Naive thymus-derived CD8-positive, alpha-beta T cell (primary cell): ENCODE measurements around the gene PRKG1. TPM values are rescaled to one million over a fixed set of nuclear protein-coding genes. Genes with fewer than 3 reads are reported as not detected.

Source experiments
- ATAC-seq, 2 donors: fragments of 150-1000 bp; cut with Tn5 transposase in 1 of 2; sonication (Bioruptor Pico), chemical (Tn5 transposase) in 1 of 2; 1 replicate in 1 of 2; 2 replicates in 1 of 2; pipeline ENCODE4 v1.10.0; 2021; ENCODE audit warnings: mild to moderate bottlenecking in 2 of 2, moderate library complexity in 2 of 2
- POLR2A ChIA-PET: fragments of 350-600 bp; sonication (Branson Sonifier 250); formaldehyde crosslinking; loops from one replicate; lab custom pipeline; 2021; ENCODE audit warnings: antibody characterized with exemption; lab: Charles Lee
- DNase-seq, 10 donors: peaks; one replicate each; pipeline versions ENCODE4 v3.0.0 to v3.0.0-alpha.2; 2020 to 2022
- H3K27ac Mint-ChIP-seq, 10 donors: one replicate each; pipeline ENCODE4 v1.8.0; 2020 to 2022; ENCODE audit warnings: mild to moderate bottlenecking in 10 of 10, mixed read lengths in 10 of 10, moderate library complexity in 4 of 10, inconsistent platforms in 1 of 10
- H3K27me3 Mint-ChIP-seq, 5 donors: one replicate each; pipeline ENCODE4 v1.8.0; 2021 to 2022; ENCODE audit warnings: mixed read lengths in 5 of 5
- H3K36me3 Mint-ChIP-seq, 3 donors: one replicate each; pipeline ENCODE4 v1.8.0; 2020 to 2022; ENCODE audit warnings: mixed read lengths in 3 of 3, mild to moderate bottlenecking in 2 of 3, inconsistent platforms in 1 of 3
- H3K4me1 Mint-ChIP-seq, 4 donors: one replicate each; pipeline ENCODE4 v1.8.0; 2021 to 2022; ENCODE audit warnings: mixed read lengths in 4 of 4
- H3K4me3 Mint-ChIP-seq, 10 donors: one replicate each; pipeline ENCODE4 v1.8.0; 2020 to 2022; ENCODE audit warnings: mild to moderate bottlenecking in 10 of 10, mixed read lengths in 10 of 10, moderate library complexity in 6 of 10, inconsistent platforms in 1 of 10
- H3K9me3 Mint-ChIP-seq, 9 donors: one replicate each; pipeline ENCODE4 v1.8.0; 2020 to 2022; ENCODE audit warnings: mixed read lengths in 9 of 9, mild to moderate bottlenecking in 3 of 9, inconsistent platforms in 1 of 9, moderate library complexity in 1 of 9
- polyA plus RNA-seq, 3 donors: library from polyadenylated mRNA; unstranded; fragments of 300-500 nt; fragmentation: Illumina TruSeq; gene quantifications; one replicate each; pipeline ENCODE4 v1.2.3, GENCODE V29; 2021
- total RNA-seq, 8 experiments: library from RNA in 2 of 8; stranded (reverse) in 2 of 8; gene quantifications; one replicate each; pipeline ENCODE4 v1.2.3 and lab custom pipeline; 2021 to 2026

PRKG1 gene
- total and polyA plus RNA-seq, 5 experiments from 2014 or later = not detected

GRCh38 chr10:51767103-51767763 is 692.9 kb downstream of the PRKG1 start:
- H3K36me3 Mint-ChIP-seq = peaks cover 0 to 12% (median 2%) of the 10 kb centered on the region in 3 donors
- DNase-seq (no peak), ATAC-seq (no peak)
- no peak overlapping the region for H3K27ac Mint-ChIP-seq
- no peaks in the 10 kb centered on the region for H3K4me1 Mint-ChIP-seq
- H3K9me3 Mint-ChIP-seq = peaks cover 0 to 18% (median 13%) of the 10 kb centered on the region in 9 donors
- H3K27me3 Mint-ChIP-seq = peaks cover 3 to 17% (median 4%) of the 10 kb centered on the region in 5 donors
- POLR2A ChIA-PET = no interaction called here
- H3K4me3 Mint-ChIP-seq = no peak overlapping the region

DNA sequence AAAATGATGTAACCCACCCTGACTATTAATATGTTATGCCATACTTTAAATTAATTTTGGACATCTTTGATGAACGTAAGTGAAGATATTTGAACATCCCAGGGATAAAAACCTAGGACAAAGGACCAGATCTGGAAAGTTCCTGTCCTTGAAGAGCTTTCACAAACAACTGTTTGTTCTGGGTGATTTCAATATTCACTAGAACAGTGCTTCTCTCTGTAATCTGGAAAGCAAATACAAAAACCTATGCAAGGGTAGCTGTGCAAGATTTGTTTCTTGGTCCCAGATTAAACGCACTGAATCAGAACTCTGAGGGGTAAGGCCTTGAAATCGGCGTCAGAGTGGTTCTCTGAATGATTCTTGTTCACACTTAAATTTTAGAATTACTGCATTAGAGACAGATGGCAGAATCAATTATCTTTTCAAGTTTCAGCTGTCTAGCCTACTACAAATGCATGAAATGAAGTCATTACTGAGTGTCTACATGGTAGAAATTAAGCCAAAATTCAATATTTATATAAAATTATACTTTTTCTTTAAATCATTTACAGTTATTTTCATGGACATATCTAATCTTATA is 694.7 kb downstream of the PRKG1 start:
- Mint-ChIP-seq H3K27ac (no peak overlapping the region), H3K9me3 (peaks cover 0 to 18% (median 13%) of the 10 kb centered on the region in 9 donors), H3K4me3 (no peak overlapping the region), H3K4me1 (no peaks in the 10 kb centered on the region), H3K27me3 (peaks cover 3 to 17% (median 4%) of the 10 kb centered on the region in 5 donors), H3K36me3 (peaks cover 0 to 12% (median 2%) of the 10 kb centered on the region in 3 donors)
- DNase-seq (no peak), ATAC-seq (no peak)
- POLR2A ChIA-PET = no interaction called here

DNA sequence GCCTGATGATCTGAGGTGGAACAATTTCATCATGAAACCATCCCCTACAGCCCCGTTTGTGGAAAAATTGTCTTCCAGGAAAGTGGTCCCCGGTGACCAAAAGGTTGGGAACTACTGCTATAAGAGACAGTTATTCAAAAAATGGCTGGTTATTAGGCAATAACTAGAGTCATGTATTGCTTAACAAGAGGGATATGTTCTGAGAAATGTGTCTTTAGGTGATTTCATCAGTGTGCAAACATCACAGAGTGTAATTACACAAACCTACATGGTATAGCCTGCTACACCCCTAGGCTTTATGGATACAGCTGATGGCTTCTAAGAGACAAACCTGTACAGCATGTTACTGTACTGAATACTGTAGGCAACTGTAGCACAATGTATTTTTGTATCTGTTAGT is 696.4 kb downstream of the PRKG1 start:
- DNase-seq (no peak), ATAC-seq (no peak)
- peaks cover 3 to 17% (median 4%) of the 10 kb centered on the region in 5 donors for H3K27me3 Mint-ChIP-seq
- H3K4me1 Mint-ChIP-seq = no peaks in the 10 kb centered on the region
- H3K4me3 Mint-ChIP-seq = no peak overlapping the region
- peaks cover 0 to 12% (median 2%) of the 10 kb centered on the region in 3 donors for H3K36me3 Mint-ChIP-seq
- POLR2A ChIA-PET = no interaction called here
- peaks cover 0 to 18% (median 13%) of the 10 kb centered on the region in 9 donors for H3K9me3 Mint-ChIP-seq
- H3K27ac Mint-ChIP-seq = no peak overlapping the region

- Mint-ChIP-seq H3K4me1 (no peaks in the 10 kb centered on the region), H3K27me3 (peaks cover 0 to 3% (median 1%) of the 10 kb centered on the region in 5 donors), H3K36me3 (no peaks in the 10 kb centered on the region), H3K9me3 (peaks cover 0 to 2% (median 0%) of the 10 kb centered on the region in 9 donors), H3K4me3 (no peak overlapping the region), H3K27ac (no peak overlapping the region)
- POLR2A ChIA-PET = no interaction called here
- no peak for DNase-seq
- no peak for ATAC-seq
Observed at GRCh38 chr10:51772387-51772786, 698.1 kb downstream of the PRKG1 start.

DNA sequence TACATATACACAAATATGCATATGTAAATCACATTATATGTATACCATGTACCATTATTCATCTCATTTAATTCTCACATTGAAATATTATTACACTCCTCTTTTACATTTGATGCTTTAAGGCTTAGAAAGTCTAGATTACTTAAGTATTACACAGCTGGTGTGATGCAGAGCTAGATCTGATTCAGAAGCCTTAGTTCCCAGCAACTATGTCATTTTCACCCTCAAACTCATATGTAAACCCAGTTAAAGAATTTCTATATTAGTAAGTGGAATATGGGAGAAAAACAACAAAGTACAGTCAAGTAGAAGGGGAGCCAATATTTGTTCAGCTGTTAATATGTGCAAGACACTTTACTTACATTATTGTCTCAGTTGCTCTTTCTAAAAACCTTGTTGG is 699.4 kb downstream of the PRKG1 start:
- H3K4me1 Mint-ChIP-seq = no peaks in the 10 kb centered on the region
- DNase-seq (no peak), ATAC-seq (no peak)
- no peak overlapping the region for H3K27ac Mint-ChIP-seq
- POLR2A ChIA-PET = no interaction called here
- no peaks in the 10 kb centered on the region for H3K36me3 Mint-ChIP-seq
- no peaks in the 10 kb centered on the region for H3K9me3 Mint-ChIP-seq
- no peak overlapping the region for H3K4me3 Mint-ChIP-seq
- H3K27me3 Mint-ChIP-seq = peaks cover 0 to 1% (median 0%) of the 10 kb centered on the region in 5 donors

DNA sequence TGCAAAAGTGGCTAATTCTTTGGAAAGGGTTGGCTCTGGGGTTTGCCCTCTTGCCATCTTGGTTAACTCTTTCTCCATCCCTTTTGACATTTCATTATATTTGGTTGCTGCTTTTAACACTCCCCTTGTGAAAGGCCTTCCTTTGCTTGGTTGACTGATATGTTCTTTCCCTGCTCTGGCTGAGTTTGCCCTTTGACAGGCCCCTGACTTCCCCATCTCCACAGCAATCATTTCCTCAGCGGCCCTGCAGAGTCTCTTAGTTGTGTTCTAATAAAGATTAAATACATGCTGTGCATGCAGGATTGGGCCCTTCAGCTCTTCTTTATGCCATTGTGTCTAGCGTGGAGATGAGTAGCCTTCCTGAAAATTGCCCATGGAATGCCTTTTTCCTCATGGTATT is 709.7 kb downstream of the PRKG1 start:
- no peaks in the 10 kb centered on the region for H3K36me3 Mint-ChIP-seq
- H3K9me3 Mint-ChIP-seq = no peaks in the 10 kb centered on the region
- no peak overlapping the region for H3K27ac Mint-ChIP-seq
- H3K4me1 Mint-ChIP-seq = no peaks in the 10 kb centered on the region
- DNase-seq = no peak
- no peak overlapping the region for H3K4me3 Mint-ChIP-seq
- peaks cover 0 to 1% (median 0%) of the 10 kb centered on the region in 5 donors for H3K27me3 Mint-ChIP-seq
- POLR2A ChIA-PET = no interaction called here
- ATAC-seq = no peak

GRCh38 chr10:51786016-51786683 is 711.9 kb downstream of the PRKG1 start:
- ATAC-seq = no peak
- Mint-ChIP-seq H3K4me3 (no peak overlapping the region), H3K4me1 (no peaks in the 10 kb centered on the region), H3K27me3 (peaks cover 0 to 1% (median 0%) of the 10 kb centered on the region in 5 donors), H3K36me3 (peaks cover 0 to 3% (median 0%) of the 10 kb centered on the region in 3 donors), H3K27ac (no peak overlapping the region), H3K9me3 (peaks cover 0 to 8% (median 2%) of the 10 kb centered on the region in 9 donors)
- POLR2A ChIA-PET = no interaction called here
- no peak for DNase-seq

GRCh38 chr10:51786684-51787035 is 712.4 kb downstream of the PRKG1 start:
- Mint-ChIP-seq H3K4me3 (no peak overlapping the region), H3K27ac (no peak overlapping the region), H3K27me3 (peaks cover 0 to 2% (median 0%) of the 10 kb centered on the region in 5 donors), H3K9me3 (peaks cover 0 to 13% (median 6%) of the 10 kb centered on the region in 9 donors), H3K36me3 (peaks cover 0 to 4% (median 3%) of the 10 kb centered on the region in 3 donors), H3K4me1 (no peaks in the 10 kb centered on the region)
- POLR2A ChIA-PET = no interaction called here
- no peak for DNase-seq
- ATAC-seq = no peak

DNA sequence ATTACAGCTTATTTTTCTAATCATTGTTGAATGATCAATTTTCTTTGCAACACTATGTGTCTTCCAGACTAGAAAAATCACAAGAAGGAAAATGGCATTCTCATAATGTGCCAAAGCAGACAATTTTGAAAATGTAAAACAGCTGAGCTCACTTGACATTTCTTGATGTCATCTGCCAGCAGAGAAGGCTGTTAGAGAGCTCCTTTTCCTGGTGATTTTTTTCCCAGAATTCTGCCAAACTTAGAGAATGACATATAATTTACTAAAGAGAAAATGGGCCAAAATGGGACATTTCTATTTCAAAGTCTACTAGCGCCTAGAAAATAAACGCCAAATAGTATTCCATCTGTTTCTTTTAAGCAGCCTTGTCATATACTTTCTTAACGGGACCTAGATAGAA is 714.0 kb downstream of the PRKG1 start:
- Mint-ChIP-seq H3K9me3 (peaks cover 8 to 29% (median 14%) of the 10 kb centered on the region in 9 donors), H3K27ac (no peak overlapping the region), H3K4me1 (no peaks in the 10 kb centered on the region), H3K4me3 (no peak overlapping the region), H3K27me3 (peaks cover 0 to 3% (median 0%) of the 10 kb centered on the region in 5 donors), H3K36me3 (peaks cover 0 to 19% (median 3%) of the 10 kb centered on the region in 3 donors)
- DNase-seq = no peak
- POLR2A ChIA-PET = no interaction called here
- ATAC-seq = no peak

- Mint-ChIP-seq H3K4me3 (no peak overlapping the region), H3K4me1 (no peaks in the 10 kb centered on the region), H3K36me3 (peaks cover 0 to 25% (median 3%) of the 10 kb centered on the region in 3 donors), H3K9me3 (peaks cover 15 to 35% (median 22%) of the 10 kb centered on the region in 9 donors), H3K27me3 (peaks cover 0 to 3% (median 0%) of the 10 kb centered on the region in 5 donors), H3K27ac (no peak overlapping the region)
- ATAC-seq (no peak), DNase-seq (no peak)
- POLR2A ChIA-PET = no interaction called here
Observed at GRCh38 chr10:51789118-51789517, 714.8 kb downstream of the PRKG1 start.

- no peaks in the 10 kb centered on the region for H3K4me1 Mint-ChIP-seq
- peaks cover 0 to 25% (median 3%) of the 10 kb centered on the region in 3 donors for H3K36me3 Mint-ChIP-seq
- peaks cover 17 to 35% (median 24%) of the 10 kb centered on the region in 9 donors for H3K9me3 Mint-ChIP-seq
- peaks cover 0 to 3% (median 0%) of the 10 kb centered on the region in 5 donors for H3K27me3 Mint-ChIP-seq
- no peak overlapping the region for H3K4me3 Mint-ChIP-seq
- POLR2A ChIA-PET = no interaction called here
- no peak overlapping the region for H3K27ac Mint-ChIP-seq
- ATAC-seq (no peak), DNase-seq (no peak)
Observed at GRCh38 chr10:51789903-51790302, 715.6 kb downstream of the PRKG1 start.

GRCh38 chr10:51792678-51793077 is 718.4 kb downstream of the PRKG1 start:
- H3K36me3 Mint-ChIP-seq = peaks cover 0 to 25% (median 3%) of the 10 kb centered on the region in 3 donors
- POLR2A ChIA-PET = no interaction called here
- DNase-seq (no peak), ATAC-seq (no peak)
- peaks cover 17 to 39% (median 25%) of the 10 kb centered on the region in 9 donors for H3K9me3 Mint-ChIP-seq
- no peaks in the 10 kb centered on the region for H3K4me1 Mint-ChIP-seq
- H3K4me3 Mint-ChIP-seq = no peak overlapping the region
- H3K27ac Mint-ChIP-seq = no peak overlapping the region
- H3K27me3 Mint-ChIP-seq = peaks cover 0 to 3% (median 0%) of the 10 kb centered on the region in 5 donors

DNA sequence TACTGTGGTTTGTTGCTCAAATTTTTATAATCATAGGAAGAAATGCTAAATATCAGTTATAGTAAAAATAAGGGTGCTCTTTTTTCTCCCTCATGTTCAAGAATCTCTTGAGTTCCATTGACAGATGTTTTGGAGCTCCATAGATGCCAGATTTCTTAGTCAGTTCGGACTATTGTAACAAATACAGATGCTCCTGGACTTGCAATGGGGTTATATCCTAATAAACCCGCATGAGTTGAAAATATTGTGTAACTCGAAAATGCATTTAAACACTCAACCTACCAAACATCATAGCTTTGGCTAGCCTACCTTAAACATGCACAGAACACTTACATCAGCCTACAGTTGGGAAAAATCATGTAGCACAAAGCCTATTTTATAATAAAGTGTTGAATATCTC is 725.8 kb downstream of the PRKG1 start:
- no peak for DNase-seq
- Mint-ChIP-seq H3K4me3 (no peak overlapping the region), H3K27me3 (peaks cover 0 to 13% (median 4%) of the 10 kb centered on the region in 5 donors), H3K36me3 (no peaks in the 10 kb centered on the region), H3K27ac (no peak overlapping the region), H3K4me1 (no peaks in the 10 kb centered on the region), H3K9me3 (peaks cover 0 to 4% (median 0%) of the 10 kb centered on the region in 9 donors)
- ATAC-seq = no peak
- POLR2A ChIA-PET = no interaction called here
